ENCODE results near the gene ITIH2. TPM values are rescaled to one million over a fixed set of nuclear protein-coding genes. Genes with fewer than 3 reads are reported as not detected.

The ITIH2 gene
- total and polyA plus RNA-seq, 12 donors = not detected

DNA sequence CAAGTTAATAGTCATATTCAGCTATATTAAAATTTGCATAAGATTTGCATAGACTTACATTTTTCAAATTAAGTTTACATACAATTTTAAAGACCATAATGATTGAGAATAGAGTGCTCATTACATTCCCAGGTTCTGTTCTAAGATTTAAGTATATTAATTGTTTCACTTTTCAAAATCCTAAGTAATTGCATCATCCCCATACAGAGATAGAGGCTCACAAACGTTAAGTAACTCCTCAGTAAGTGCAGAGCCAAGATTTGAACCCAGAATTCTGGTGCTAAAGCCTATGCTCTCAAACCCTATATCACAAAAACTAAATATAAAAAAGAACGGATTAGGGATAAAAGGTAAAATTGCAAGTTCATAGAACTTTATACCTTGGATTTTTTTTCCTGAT lies 38.4 kb upstream of the ITIH2 start:
- TF ChIP-seq, protein P1, sequence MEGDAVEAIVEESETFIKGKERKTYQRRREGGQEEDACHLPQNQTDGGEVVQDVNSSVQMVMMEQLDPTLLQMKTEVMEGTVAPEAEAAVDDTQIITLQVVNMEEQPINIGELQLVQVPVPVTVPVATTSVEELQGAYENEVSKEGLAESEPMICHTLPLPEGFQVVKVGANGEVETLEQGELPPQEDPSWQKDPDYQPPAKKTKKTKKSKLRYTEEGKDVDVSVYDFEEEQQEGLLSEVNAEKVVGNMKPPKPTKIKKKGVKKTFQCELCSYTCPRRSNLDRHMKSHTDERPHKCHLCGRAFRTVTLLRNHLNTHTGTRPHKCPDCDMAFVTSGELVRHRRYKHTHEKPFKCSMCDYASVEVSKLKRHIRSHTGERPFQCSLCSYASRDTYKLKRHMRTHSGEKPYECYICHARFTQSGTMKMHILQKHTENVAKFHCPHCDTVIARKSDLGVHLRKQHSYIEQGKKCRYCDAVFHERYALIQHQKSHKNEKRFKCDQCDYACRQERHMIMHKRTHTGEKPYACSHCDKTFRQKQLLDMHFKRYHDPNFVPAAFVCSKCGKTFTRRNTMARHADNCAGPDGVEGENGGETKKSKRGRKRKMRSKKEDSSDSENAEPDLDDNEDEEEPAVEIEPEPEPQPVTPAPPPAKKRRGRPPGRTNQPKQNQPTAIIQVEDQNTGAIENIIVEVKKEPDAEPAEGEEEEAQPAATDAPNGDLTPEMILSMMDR (IDR thresholded peaks at IDR 0.05) = no peak
- Histone ChIP-seq H3K4me1 (peaks cover 0 to 35% (median 13%) of the 10 kb centered on the region in 9 donors), H3K27ac (peak overlapping the region in 2 of 10 donors; percentile 7 to 36), H3K9me3 (no peaks in the 10 kb centered on the region), H3K36me3 (no peaks in the 10 kb centered on the region), H3K27me3 (peaks cover 0 to 82% (median 43%) of the 10 kb centered on the region in 7 donors), H3K4me3 (peak overlapping the region in 5 of 10 donors; percentile 75 to 83 (median 76))
- ATAC-seq (no peak), DNase-seq (no peak)
- intact Hi-C loops (cut with DNase I) = no loop called here
- 64 to 65% methylated on average over 2 of the region's 2 CpGs for WGBS, 2 donors

DNA sequence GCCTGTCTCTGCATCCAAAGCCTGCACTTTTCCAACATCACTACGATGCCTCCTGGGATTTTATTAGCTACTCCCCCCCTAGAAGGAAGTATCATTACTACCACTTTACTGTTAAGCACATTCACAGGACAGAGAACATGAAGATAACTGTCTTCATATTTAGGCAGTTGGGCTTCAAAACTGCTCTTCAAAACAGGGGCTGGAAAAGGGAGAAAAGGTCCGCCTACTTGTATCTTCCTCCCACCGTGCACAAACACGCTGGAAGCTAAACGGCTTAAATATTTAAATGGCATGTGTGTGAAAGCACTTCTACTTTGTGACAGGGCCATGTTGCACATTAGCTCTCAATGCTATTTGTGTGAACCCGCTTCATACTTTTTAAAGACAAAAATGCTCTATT lies 37.3 kb upstream of the ITIH2 start:
- Histone ChIP-seq H3K27ac (peak overlapping the region in 4 of 10 donors; percentile 20 to 65 (median 47)), H3K4me1 (peaks cover 0 to 30% (median 13%) of the 10 kb centered on the region in 9 donors), H3K9me3 (no peaks in the 10 kb centered on the region), H3K36me3 (no peaks in the 10 kb centered on the region), H3K27me3 (peaks cover 0 to 82% (median 43%) of the 10 kb centered on the region in 7 donors), H3K4me3 (peak overlapping the region in 9 of 10 donors; percentile 50 to 83 (median 75))
- TF ChIP-seq, protein P1 (IDR thresholded peaks at IDR 0.05) = no peak
- ATAC-seq (peak in 7 of 8 donors; percentile 9 to 59 (median 24)), DNase-seq (peak in 1 of 2 donors; percentile 10)
- 9 to 15% methylated on average over 6 of the region's 6 CpGs for WGBS, 2 donors
- intact Hi-C loops (cut with DNase I) = no loop called here

DNA sequence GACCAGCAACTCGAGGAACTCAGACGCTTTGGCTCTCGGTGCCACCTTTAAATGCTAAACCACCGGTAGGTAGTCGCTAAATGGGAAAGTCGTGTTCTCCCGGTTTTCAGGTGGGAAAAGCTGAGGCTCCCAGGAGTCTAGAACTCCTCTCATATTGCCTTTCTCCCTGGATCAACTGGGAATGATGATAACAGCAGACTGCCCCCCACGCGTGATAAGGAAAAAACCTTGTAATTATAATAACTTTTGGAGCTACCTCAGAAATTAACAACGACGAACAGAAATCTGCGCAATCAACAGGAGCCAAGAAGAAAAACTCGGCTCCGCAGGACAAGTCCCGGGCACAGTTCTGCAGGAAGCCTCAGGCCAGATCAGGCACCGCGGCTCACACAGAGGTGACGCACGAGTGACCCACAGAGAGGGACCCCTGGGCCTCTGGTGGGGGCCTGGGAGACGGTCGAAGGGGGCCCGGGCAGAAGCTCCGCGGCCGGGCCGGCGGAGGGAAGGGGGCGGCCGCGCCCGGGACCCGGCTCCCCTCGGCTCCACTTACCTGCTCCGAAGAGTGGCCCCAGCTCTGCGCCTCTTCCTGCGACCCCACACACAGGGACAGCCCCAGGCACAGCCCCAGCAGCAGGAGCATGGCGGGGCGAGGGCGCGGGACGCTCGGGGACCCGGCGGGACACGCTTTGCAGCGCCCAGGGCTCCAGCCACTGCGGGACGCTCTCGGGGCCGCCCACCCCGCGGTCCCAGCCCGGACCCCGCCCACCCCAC lies 36.7 kb upstream of the ITIH2 start, which contains the start of gene ITIH5:
Gene ITIH5, minus strand, starts transcription at position 714 of the 771 bp plus-strand sequence. Its CDS starts 74 bp downstream, at position 640.
- TF ChIP-seq, protein P1 (IDR thresholded peaks at IDR 0.05) = no peak
- Histone ChIP-seq H3K27ac (peak within 1 kb of the TSS in 6 of 10 donors; percentile 42 to 78 (median 60)), H3K4me3 (peak within 1 kb of the TSS; percentile 50 to 83 (median 72)), H3K4me1 (peaks cover 0 to 30% (median 13%) of the 10 kb centered on the region in 9 donors), H3K9me3 (no peaks in the 10 kb centered on the region), H3K36me3 (no peaks in the 10 kb centered on the region), H3K27me3 (peaks cover 0 to 81% (median 40%) of the 10 kb centered on the region in 7 donors)
- intact Hi-C loops (cut with DNase I) = no loop called here
- DNase-seq (peak in 1 of 2 donors; percentile 35), ATAC-seq (peak; percentile 36 to 64 (median 50))
- WGBS, 2 donors = 1% methylated on average over 44 to 54 of the region's 54 CpGs

DNA sequence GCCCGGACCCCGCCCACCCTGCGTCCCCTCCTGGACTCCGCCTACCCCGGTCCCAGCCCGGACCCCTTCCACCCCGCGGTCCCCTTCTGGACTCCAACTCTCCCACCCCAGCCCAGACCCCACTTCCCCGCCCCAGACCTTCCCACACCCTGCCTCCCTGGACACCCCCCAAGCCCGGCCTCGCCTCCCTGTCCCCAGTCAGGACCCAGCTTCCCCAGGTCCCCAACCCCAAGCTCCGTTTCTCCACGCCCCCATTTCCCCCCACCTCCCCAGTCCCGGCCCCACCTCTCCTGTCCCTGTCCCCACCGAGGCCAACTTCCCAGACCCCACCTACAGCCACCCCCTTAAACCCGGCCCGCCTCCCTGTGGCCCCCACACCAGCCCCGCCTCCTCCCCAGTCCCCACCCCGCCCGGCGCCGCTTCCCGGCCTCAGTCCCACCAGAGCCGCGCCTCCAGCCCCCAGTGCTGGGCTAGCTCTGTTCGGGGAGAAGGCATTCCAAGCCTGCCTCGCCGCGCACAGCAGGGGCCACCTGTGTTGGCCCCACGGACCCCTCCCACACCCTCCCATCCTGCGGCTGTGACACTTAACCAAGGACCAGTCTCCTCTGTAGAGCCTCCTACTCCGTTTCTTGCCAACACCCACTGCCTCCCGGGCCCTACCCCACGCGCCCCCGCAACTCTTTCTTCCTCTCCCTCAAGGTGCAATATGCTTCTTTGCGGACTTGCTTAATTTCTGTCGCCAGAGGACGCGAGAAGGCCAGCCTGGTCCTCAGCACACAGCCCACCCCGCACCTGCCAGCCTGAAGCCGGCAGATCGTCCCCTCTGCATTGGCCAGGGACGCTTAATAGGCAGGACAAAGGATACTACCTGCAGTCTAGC lies 35.6 kb upstream of the ITIH2 start:
- ATAC-seq (peak; percentile 57 to 77 (median 68)), DNase-seq (peak; percentile 24 to 25)
- no peaks in the 10 kb centered on the region for H3K36me3 ChIP-seq
- intact Hi-C loops (cut with DNase I) = no loop called here
- H3K4me1 ChIP-seq = peaks cover 0 to 30% (median 13%) of the 10 kb centered on the region in 9 donors
- H3K27me3 ChIP-seq = peaks cover 0 to 77% (median 35%) of the 10 kb centered on the region in 7 donors
- peak overlapping the region in 6 of 10 donors; percentile 22 to 75 (median 34) for H3K4me3 ChIP-seq
- H3K27ac ChIP-seq = peak overlapping the region in 1 of 10 donors; percentile 29
- H3K9me3 ChIP-seq = no peaks in the 10 kb centered on the region
- TF ChIP-seq, protein P1 (IDR thresholded peaks at IDR 0.05) = no peak
- 2 to 5% methylated on average over 29 to 44 of the region's 44 CpGs for WGBS, 2 donors
